HG03064 (cell line): ENCODE data around the gene ATP12A.

ENCODE experiments used
- ATAC-seq: cut with Tn5 transposase; IDR thresholded peaks from one replicate; pipeline ENCODE4 v1.9.1; 2021; ENCODE audit warnings: low read depth; ENCODE audit not compliant: unreplicated experiment

ATP12A gene

GRCh38 chr13:24662195-24663088 is 17.8 kb upstream of the ATP12A start:
- ATAC-seq, result no peak

GRCh38 chr13:24663089-24663395 is 17.2 kb upstream of the ATP12A start:
- no peak for ATAC-seq

DNA sequence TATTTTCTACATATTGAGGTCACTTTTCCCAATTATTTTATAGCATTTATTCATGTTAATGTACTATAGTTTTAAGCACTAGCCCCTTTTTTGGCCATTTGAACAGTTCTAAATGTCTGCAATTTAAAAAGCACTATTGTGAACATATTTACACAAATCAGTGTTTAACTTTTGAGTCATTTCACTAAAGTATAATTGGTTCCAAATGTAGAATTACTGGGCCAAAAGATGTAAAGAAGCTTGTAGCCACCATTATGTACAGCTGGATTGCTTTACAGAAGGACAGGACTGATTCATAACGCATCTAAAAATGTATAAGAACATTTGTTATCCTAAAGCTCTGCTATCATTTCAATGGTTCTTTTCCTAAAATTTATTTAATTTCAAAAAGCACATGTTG is 16.6 kb upstream of the ATP12A start:
- ATAC-seq, result no peak

GRCh38 chr13:24664726-24665409 is 15.3 kb upstream of the ATP12A start:
- ATAC-seq, result no peak

GRCh38 chr13:24668511-24668910 is 11.7 kb upstream of the ATP12A start:
- ATAC-seq, result no peak

DNA sequence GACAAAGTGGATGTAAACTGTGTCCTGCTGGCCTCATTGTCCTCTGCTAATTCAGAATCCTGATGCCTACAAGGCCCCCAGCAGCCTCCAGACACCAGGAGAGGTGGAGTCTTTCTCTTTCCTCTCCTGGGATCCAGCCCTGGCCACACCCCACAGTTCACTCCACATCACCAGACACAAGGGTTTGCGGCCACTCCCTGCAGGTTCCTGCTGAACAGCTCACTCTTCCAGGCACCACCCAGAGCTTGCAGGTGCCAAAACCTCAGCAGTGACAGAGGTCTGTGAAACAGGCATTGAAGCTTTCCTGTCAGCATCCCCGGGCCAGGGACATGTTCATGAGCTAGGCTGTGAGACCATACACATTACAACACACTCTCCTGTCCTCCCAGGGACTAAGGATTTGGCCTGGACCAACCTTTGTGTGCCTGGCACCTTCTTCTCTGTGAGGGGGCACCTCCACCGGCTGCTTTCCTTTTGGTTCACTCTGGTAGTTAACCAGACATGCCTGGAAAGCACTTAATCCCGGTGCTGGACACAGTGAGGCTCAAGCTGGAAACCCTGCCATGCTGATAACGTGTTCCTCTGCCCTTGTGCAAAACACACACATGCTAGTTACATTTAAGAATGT is 11.1 kb upstream of the ATP12A start:
- ATAC-seq, result no peak

DNA sequence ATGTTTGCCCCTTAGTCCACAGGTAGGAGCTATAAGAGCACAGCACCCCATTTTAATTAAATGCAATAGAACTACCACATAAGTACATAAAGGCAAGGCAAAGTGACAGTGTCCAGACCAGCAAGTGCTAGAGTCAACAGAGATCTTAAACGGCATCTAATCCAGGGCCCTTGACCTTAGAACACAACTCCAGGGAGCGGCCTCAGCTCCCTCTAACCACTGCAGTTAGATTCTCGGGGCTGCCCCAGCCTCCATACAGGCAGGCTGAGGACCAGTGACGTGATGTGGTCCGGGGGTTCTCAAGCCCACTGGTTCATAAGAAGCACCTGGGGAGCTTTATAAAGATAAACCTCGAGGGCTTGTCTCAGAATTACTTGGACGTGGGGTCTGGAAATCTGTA is 10.0 kb upstream of the ATP12A start:
- no peak for ATAC-seq

DNA sequence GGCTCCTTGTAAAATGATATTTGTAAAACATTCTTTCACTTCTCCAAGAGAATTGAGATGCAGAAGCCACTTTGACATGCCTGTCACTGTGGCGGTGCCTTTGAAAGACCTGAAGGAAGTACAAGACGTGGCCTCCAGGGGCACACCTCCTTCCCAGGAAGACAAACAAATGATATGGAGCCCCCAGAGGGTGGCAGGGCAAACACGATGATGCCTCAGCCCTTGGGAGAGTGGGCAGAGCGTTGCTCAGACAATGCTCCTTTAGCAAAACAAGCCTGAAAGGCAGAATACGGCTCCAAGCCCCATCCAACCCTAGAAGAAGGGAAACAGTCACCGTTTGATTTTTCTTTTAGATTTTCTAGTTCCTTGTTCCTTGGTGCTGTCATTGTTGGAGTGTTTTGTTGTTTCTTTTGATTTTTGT is 9.2 kb upstream of the ATP12A start:
- no peak for ATAC-seq

DNA sequence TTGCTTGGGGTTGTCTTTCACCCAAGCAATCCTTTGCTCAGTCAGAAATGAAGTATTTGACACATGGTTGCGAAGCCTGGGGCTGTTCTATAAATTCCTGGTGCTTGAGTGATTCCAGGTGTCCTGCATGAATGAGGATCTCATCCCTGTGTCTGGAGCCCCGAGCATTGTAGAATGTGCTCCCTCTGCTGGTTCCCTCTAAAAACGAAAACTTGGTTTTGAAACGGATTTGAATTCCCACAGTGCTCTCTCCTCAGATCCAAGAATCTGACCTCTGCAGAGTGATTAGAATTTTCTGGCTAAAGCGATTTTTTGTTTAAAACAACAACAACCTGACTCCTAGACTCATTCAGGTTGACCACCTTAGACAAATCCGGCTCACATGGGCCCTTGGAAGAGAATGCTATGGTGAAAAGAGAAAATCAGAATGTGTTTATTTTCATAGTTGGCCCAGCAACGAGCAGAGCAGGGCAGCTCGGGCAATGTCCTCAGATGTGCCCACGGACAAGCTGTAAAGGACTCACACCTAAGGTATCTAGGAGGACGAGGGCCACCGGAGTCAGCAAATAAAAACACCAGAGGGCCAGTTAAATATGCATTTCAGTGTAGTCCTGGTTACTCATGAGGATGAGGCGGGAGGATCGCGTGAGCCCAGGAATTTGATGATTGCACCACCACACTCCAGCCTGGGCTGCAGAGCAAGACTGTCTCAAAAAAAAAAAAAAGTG is 8.7 kb upstream of the ATP12A start:
- ATAC-seq, result no peak

GRCh38 chr13:24672141-24673132 is 7.8 kb upstream of the ATP12A start:
- no peak for ATAC-seq

GRCh38 chr13:24675806-24676570 is 4.2 kb upstream of the ATP12A start:
- no peak for ATAC-seq

DNA sequence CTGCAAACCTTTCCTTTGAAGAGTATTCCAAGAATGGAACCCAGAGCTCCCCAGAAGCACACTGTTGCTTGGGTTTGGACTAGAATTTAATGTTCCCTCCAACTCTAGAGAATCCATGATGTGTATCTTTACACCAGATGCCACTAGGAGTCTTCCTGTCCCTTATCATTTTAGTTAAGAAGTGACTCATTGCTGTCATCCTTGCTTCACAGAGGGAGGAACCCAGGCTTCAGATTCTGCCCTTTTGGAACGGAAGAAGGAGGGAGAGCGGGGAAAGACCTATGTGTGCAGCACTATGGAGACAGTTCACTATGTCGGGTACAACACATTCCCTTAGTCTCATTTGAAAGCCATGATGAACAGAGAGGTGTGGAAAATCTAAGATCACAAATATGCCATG is 2.1 kb upstream of the ATP12A start:
- ATAC-seq, result no peak

- ATAC-seq, result no peak
These were observed 522 bp upstream of the ATP12A start for GRCh38 chr13:24679686-24680085.

DNA sequence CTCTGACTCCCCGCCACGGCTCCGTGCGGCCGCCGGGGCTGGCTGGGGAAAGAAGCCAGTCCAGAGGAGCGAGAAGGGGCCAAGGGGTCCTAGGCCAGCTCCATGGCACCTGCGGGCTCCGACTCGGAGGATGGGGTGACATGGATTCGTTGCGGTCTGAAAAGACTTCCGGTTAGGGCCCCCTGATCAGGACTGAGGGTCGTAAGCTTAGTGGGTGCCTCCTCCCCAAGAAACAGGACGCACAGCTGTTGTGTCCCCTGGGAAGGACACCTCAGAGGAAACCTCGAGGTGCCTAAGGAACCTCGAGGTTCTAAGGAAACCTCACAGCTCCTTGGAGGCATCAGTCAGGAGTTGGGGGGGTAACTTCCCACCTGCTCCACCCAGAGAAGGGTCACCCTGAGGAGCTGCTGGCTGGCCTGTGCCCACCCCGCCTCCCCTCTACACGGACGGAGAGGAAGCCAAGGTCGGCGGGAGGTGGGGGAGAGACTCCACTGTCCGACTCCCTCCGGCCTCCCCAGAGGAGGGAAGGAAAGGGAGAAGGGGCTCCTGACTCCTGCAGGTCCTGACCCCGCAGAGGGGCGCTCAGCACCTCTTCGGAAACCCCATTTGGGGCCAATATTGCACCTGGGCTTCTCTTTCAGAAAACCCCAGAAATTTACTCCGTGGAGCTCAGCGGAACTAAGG is 855 bp downstream of the ATP12A start:
- ATAC-seq, result no peak

DNA sequence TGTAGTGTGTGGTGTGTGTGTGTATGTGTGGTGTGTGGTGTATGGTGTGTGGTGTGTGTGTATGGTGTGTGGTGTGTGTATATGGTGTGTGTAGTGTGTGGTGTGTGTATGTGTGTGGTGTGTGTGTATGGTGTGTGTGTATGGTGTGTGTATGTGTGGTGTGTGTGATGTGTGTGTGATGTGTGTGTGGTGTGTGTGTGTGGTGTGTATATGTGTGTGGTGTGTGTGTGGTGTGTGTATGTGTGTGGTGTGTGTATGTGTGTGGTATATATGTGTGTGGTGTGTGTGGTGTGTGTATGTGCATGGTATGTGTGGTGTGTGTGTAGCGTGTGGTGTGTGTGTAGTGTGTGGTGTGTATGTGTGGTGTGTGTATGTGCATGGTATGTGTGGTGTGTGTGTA is 1.7 kb downstream of the ATP12A start:
- ATAC-seq, result no peak

- ATAC-seq, result no peak
These were observed 2.1 kb downstream of the ATP12A start for GRCh38 chr13:24682353-24682752.

GRCh38 chr13:24683351-24683750 is 3.1 kb downstream of the ATP12A start:
- no peak for ATAC-seq

GRCh38 chr13:24683838-24684599 is 3.8 kb downstream of the ATP12A start:
- no peak for ATAC-seq
